ENCODE results near the gene MIA. TPM values are rescaled to one million over a fixed set of nuclear protein-coding genes. Genes with fewer than 3 reads are reported as not detected.
"Not testable (repeated sequence)": the region's sequence is repeated elsewhere in the genome, so short reads cannot be mapped to it uniquely, and the experiment has no call there.

MIA gene
- total and polyA plus RNA-seq, 9 of the 15 experiments (the other 6 are each of a cell fraction or from before 2014, with no cell fraction given), result 0.21 TPM; not detected in 8

GRCh38 chr19:40822704-40823553 is 47.6 kb downstream of the MIA start (continued):
- TF ChIP-seq CREM (IDR thresholded peaks at IDR 0.05; ENCODE audit: low read depth) (peak; percentile 75), TFAP4 (CRISPR knock-in tag; IDR thresholded peaks at IDR 0.05; ENCODE audit: borderline replicate concordance) (peak; percentile 55), ZNF41 (CRISPR knock-in tag; conservative IDR thresholded peaks at IDR 0.05) (peak; percentile 63), ATF7 (IDR thresholded peaks at IDR 0.05) (peak; percentile 78), ZNF639 (CRISPR knock-in tag; conservative IDR thresholded peaks at IDR 0.05 in 1 of 2, IDR thresholded peaks at IDR 0.05 in 1 of 2) (peak in 1 of 2 experiments; percentile 91; a peak in 2 of 4 replicates), CHD2 (IDR thresholded peaks at IDR 0.05; ENCODE audit: low read depth, low read length) (peak; percentile 55), TBL1XR1 (IDR thresholded peaks at IDR 0.05; ENCODE audit: low read length in 2 of 2) (peak; percentile 91 to 94), ARNT (IDR thresholded peaks at IDR 0.05) (peak; percentile 62 to 67; a peak in 1 of 4 replicates), NFRKB (IDR thresholded peaks at IDR 0.05; ENCODE audit: low read depth) (peak; percentile 52; the same call in 1 of the 2 replicates), ZBTB17 (CRISPR knock-in tag; IDR thresholded peaks at IDR 0.05) (peak; percentile 84), PHF21A (IDR thresholded peaks at IDR 0.05; ENCODE audit: borderline replicate concordance, low read depth) (0 out of 2 replicates have a peak, but pooled peaks have one; percentile 80), CBX3 (IDR thresholded peaks at IDR 0.05; ENCODE audit: borderline replicate concordance in 1 of 2, low read length in 2 of 2) (0 out of 3 replicates have a peak, but pooled peaks of 1 of the 2 experiments have one; percentile 35), NBN (IDR thresholded peaks at IDR 0.05; ENCODE audit: low read depth) (peak; percentile 83; the same call in 1 of the 2 replicates), NRF1 (conservative IDR thresholded peaks at IDR 0.05 in 1 of 2, IDR thresholded peaks at IDR 0.05 in 1 of 2) (peak in 1 of 2 experiments; percentile 22; a peak in 1 of 4 replicates), POLR2AphosphoS5 (IDR thresholded peaks at IDR 0.05; ENCODE audit: control insufficient read depth, insufficient read depth, low read depth, low read length) (peak; percentile 81; the same call in 1 of the 2 replicates), OTX1 (CRISPR knock-in tag; IDR thresholded peaks at IDR 0.05) (peak; percentile 85), ZBTB11 (CRISPR knock-in tag; IDR thresholded peaks at IDR 0.05) (peak in 1 of 3 experiments; percentile 42; a peak in 2 of 6 replicates), ZNF174 (CRISPR knock-in tag; IDR thresholded peaks at IDR 0.05) (0 out of 2 replicates have a peak, but pooled peaks have one; percentile 5), IFI16 (CRISPR knock-in tag; IDR thresholded peaks at IDR 0.05) (peak; percentile 81), ID3 (tag; IDR thresholded peaks at IDR 0.05) (peak; percentile 88)
- TF ChIP-seq ID3 (CRISPR knock-in tag; IDR thresholded peaks at IDR 0.05), result not testable (repeated sequence)

Data from K562 (cell line).